ENCODE data around the gene BEND2. TPM values are rescaled to one million over a fixed set of nuclear protein-coding genes. Genes with fewer than 3 reads are reported as not detected.

Gene BEND2
- total and polyA plus RNA-seq, 2 of the 8 experiments (the other 6 are each of a cell fraction or from before 2014, with no cell fraction given): not detected

- no peak overlapping the region for H3K18ac ChIP-seq (ENCODE audit: extremely low read depth, low read length)
- no peaks in the 10 kb centered on the region for H3K79me2 ChIP-seq (ENCODE audit: control insufficient read depth in 1 of 2, insufficient read depth in 2 of 2, low read length in 2 of 2)
- ChIA-PET CTCF (ENCODE audit: partially characterized antibody) (interaction anchor here (0.8 to 1.2 kb wide), 2 partner anchors 8 to 11 kb away, joined by 3 to 4 read pairs; no protein-coding TSS in a partner anchor), POLR2A (ENCODE audit: partially characterized antibody) (no interaction called here)
- H4K91ac ChIP-seq (replicated peaks; ENCODE audit: insufficient read length, low read length): no peak overlapping the region
- no peaks in the 10 kb centered on the region for H3K36me3 ChIP-seq (ENCODE audit: control insufficient read depth in 2 of 4, insufficient read depth in 4 of 4, low read length in 3 of 4)
- H3K4me2 ChIP-seq (ENCODE audit: insufficient read depth in 1 of 2, low read depth in 2 of 2, low read length in 2 of 2): no peak overlapping the region
- H2AFZ ChIP-seq (ENCODE audit: low read length): no peak overlapping the region
- H3K4ac ChIP-seq (replicated peaks; ENCODE audit: insufficient read length, low read depth, low read length): no peak overlapping the region
- H2AK5ac ChIP-seq (ENCODE audit: low read depth, low read length): no peak overlapping the region
- no peaks in the 10 kb centered on the region for H3K4me1 ChIP-seq (replicated peaks in 1 of 4; ENCODE audit: control insufficient read depth in 3 of 4, insufficient read depth in 4 of 4, low read length in 3 of 4)
- no peaks in the 10 kb centered on the region for H3K9me3 ChIP-seq (ENCODE audit: insufficient read depth in 2 of 2, low read depth in 1 of 2, low read length in 1 of 2)
- H3K9ac ChIP-seq (replicated peaks in 1 of 4; ENCODE audit: extremely low read depth in 1 of 4, low read depth in 3 of 4, low read length in 3 of 4): no peak overlapping the region
- H4K8ac ChIP-seq (ENCODE audit: extremely low read depth, insufficient read depth, low read length): no peak overlapping the region
- H3K14ac ChIP-seq (ENCODE audit: insufficient read length): no peak overlapping the region
- H2BK20ac ChIP-seq (ENCODE audit: low read length): no peak overlapping the region
- no peaks in the 10 kb centered on the region for H3K27me3 ChIP-seq (replicated peaks in 1 of 4; ENCODE audit: control insufficient read depth in 3 of 4, extremely low read depth in 1 of 4, insufficient read depth in 3 of 4, low read length in 3 of 4)
- no peak overlapping the region for H2BK12ac ChIP-seq (ENCODE audit: low read depth, low read length)
- H3K23me2 ChIP-seq (ENCODE audit: low read depth, low read length): no peaks in the 10 kb centered on the region
- no peak overlapping the region for H3K4me3 ChIP-seq (ENCODE audit: extremely low read depth in 1 of 4, insufficient read depth in 2 of 4, low read depth in 3 of 4, low read length in 4 of 4)
- no peak for FAIRE-seq
- no peak overlapping the region for H2BK120ac ChIP-seq (replicated peaks; ENCODE audit: low read depth, low read length)
- no peak overlapping the region for H2BK5ac ChIP-seq (ENCODE audit: low read depth, low read length)
- no peak overlapping the region for H3K56ac ChIP-seq (replicated peaks; ENCODE audit: insufficient read length, low read depth, low read length)
- H2BK15ac ChIP-seq (ENCODE audit: low read length): no peak overlapping the region
- no peaks in the 10 kb centered on the region for H3K79me1 ChIP-seq (ENCODE audit: low read depth, low read length)
- H4K20me1 ChIP-seq (replicated peaks in 1 of 2; ENCODE audit: control insufficient read depth in 1 of 2, insufficient read depth in 2 of 2, low read length in 2 of 2): no peaks in the 10 kb centered on the region
- no peak for TF ChIP-seq TAF1 (IDR thresholded peaks at IDR 0.05; ENCODE audit: low read depth, low read length)
- no peak for TF ChIP-seq CBX8 (IDR thresholded peaks at IDR 0.05; ENCODE audit: borderline replicate concordance, low read depth, low read length)
- TF ChIP-seq BRCA1 (IDR thresholded peaks at IDR 0.05; ENCODE audit: low read depth, low read length): no peak
- no peak for TF ChIP-seq RBBP5 (IDR thresholded peaks at IDR 0.05; ENCODE audit: borderline replicate concordance, low read depth, low read length)
- TF ChIP-seq POLR2A (IDR thresholded peaks at IDR 0.05; ENCODE audit: control extremely low read depth in 1 of 2, low read depth in 2 of 2, low read length in 2 of 2): no peak
- no peak for TF ChIP-seq CHD1 (IDR thresholded peaks at IDR 0.05; ENCODE audit: low read depth, low read length)
- TF ChIP-seq TEAD4 (IDR thresholded peaks at IDR 0.05; ENCODE audit: low read depth, low read length): peak; percentile 38; the same call in 1 of the 2 replicates
- TF ChIP-seq TCF12 (IDR thresholded peaks at IDR 0.05; ENCODE audit: low read depth, low read length): no peak
- no peak for TF ChIP-seq FOSL1 (IDR thresholded peaks at IDR 0.05; ENCODE audit: insufficient read depth, low read depth, low read length)
- TF ChIP-seq CTCF (IDR thresholded peaks at IDR 0.05; ENCODE audit: control extremely low read depth in 1 of 3, insufficient read depth in 1 of 3, low read depth in 1 of 3, low read length in 3 of 3): peak in 1 of 3 experiments; percentile 8; a peak in 1 of 4 replicates
- no peak for DNase-seq (ENCODE audit: low read depth in 1 of 2, low spot score in 2 of 2)
- 84% methylated on average over 3 of the region's 4 CpGs; no CpG with 5 or more reads in 1 of the 2 experiments for WGBS, 2 experiments (ENCODE audit: extremely low coverage in 1 of 2, insufficient coverage in 1 of 2, insufficient read length in 1 of 2, insufficient replicate concordance in 2 of 2, low coverage in 1 of 2, low lambda C conversion rate in 2 of 2, missing lambda C conversion rate in 1 of 2)
- H3K23ac ChIP-seq (ENCODE audit: insufficient read length): no peak overlapping the region
- no peak overlapping the region for H3K27ac ChIP-seq (ENCODE audit: low read depth, low read length)
- H4K5ac ChIP-seq (ENCODE audit: insufficient read length, low read depth, low read length): no peak overlapping the region
Observed at GRCh38 chrX:18166068-18166467, 54.6 kb downstream of the BEND2 start.

All from H1 (cell line).